MCF 10A (cell line): ENCODE measurements around the gene TBX1. TPM values are rescaled to one million over a fixed set of nuclear protein-coding genes. Genes with fewer than 3 reads are reported as not detected.

Source experiments
- BruUV-seq: library from RNA; stranded (reverse); fragments of 400-500 nt; replicated peaks from 2 replicates; lab custom pipeline; 2021; lab: Mats Ljungman, UMichigan
- CTCF ChIA-PET: fragments of 300-600 bp; sonication (Branson Sonifier 250); formaldehyde crosslinking; extraction: SDS; loops from one replicate; lab custom pipeline; 2021; ENCODE audit warnings: antibody characterized with exemption, inconsistent platforms; lab: Yijun Ruan, JAX
- POLR2A ChIA-PET: fragments of 300-600, 350-650 bp; sonication (Branson Sonifier 250); formaldehyde crosslinking; extraction: SDS; loops from one replicate; lab custom pipeline; 2020; ENCODE audit warnings: antibody characterized with exemption, inconsistent platforms; lab: Yijun Ruan, JAX
- DNase-seq: peaks from one replicate; pipeline ENCODE4 v3.0.0-alpha.2; 2018; ENCODE audit not compliant: unreplicated experiment
- H3K27ac Mint-ChIP-seq: one replicate; pipeline ENCODE4 v1.8.0; 2022; ENCODE audit warnings: mild to moderate bottlenecking, low read depth, mixed read lengths; ENCODE audit not compliant: unreplicated experiment
- H3K27me3 Mint-ChIP-seq: one replicate; pipeline ENCODE4 v1.8.0; 2022; ENCODE audit warnings: mixed read lengths; ENCODE audit not compliant: insufficient read depth, unreplicated experiment
- H3K36me3 Mint-ChIP-seq: one replicate; pipeline ENCODE4 v1.8.0; 2022; ENCODE audit warnings: mild to moderate bottlenecking, moderate library complexity, mixed read lengths; ENCODE audit not compliant: insufficient read depth, unreplicated experiment
- H3K4me1 Mint-ChIP-seq: one replicate; pipeline ENCODE4 v1.8.0; 2022; ENCODE audit warnings: mixed read lengths; ENCODE audit not compliant: insufficient read depth, unreplicated experiment
- H3K4me3 Mint-ChIP-seq: one replicate; pipeline ENCODE4 v1.8.0; 2022; ENCODE audit warnings: mild to moderate bottlenecking, moderate library complexity, mixed read lengths; ENCODE audit not compliant: unreplicated experiment
- H3K9me3 Mint-ChIP-seq: one replicate; pipeline ENCODE4 v1.8.0; 2022; ENCODE audit warnings: mixed read lengths; ENCODE audit not compliant: unreplicated experiment
- CTCF ChIP-seq: fragments of 200-600 bp; IDR thresholded peaks from one replicate; pipeline ENCODE4 v1.8.0; 2022; ENCODE audit warnings: antibody characterized with exemption, mild to moderate bottlenecking; ENCODE audit not compliant: unreplicated experiment
- intact Hi-C: fragments of 100-400 bp; cut with micrococcal nuclease; formaldehyde crosslinking; loops from 2 replicates; pipeline ENCODE4 v1.14.1; 2022
- total RNA-seq: library from RNA; stranded (reverse); gene quantifications from 2 replicates; pipeline ENCODE4 v1.2.3, GENCODE V29; 2022

The TBX1 gene
- total RNA-seq, 1 experiment from 2014 or later = not detected

GRCh38 chr22:19815823-19816290 is 55.3 kb downstream of the TBX1 start:
- Mint-ChIP-seq H3K27me3 (no peaks in the 10 kb centered on the region), H3K4me3 (no peak overlapping the region), H3K27ac (peak overlapping the region; percentile 9), H3K9me3 (no peaks in the 10 kb centered on the region), H3K36me3 (peaks cover 17% of the 10 kb centered on the region), H3K4me1 (peaks cover 5% of the 10 kb centered on the region)
- no peak for TF ChIP-seq CTCF
- ChIA-PET POLR2A (no interaction called here), CTCF (interaction anchor here (0.6 kb wide), 1 partner anchor 85 kb away, joined by 6 read pairs; no protein-coding TSS in a partner anchor)
- DNase-seq = no peak
- intact Hi-C loops = no loop called here
- BruUV-seq = no TSS peak

GRCh38 chr22:19816372-19817119 is 56.0 kb downstream of the TBX1 start:
- intact Hi-C loops = no loop called here
- ChIA-PET CTCF (interaction anchor here (0.6 kb wide), 1 partner anchor 131 kb away, joined by 3 read pairs; no protein-coding TSS in a partner anchor), POLR2A (no interaction called here)
- peak overlapping the region; percentile 9 for H3K27ac Mint-ChIP-seq
- no peak for TF ChIP-seq CTCF
- no TSS peak for BruUV-seq
- H3K27me3 Mint-ChIP-seq = no peaks in the 10 kb centered on the region
- peaks cover 5% of the 10 kb centered on the region for H3K4me1 Mint-ChIP-seq
- H3K36me3 Mint-ChIP-seq = peaks cover 13% of the 10 kb centered on the region
- H3K9me3 Mint-ChIP-seq = no peaks in the 10 kb centered on the region
- no peak overlapping the region for H3K4me3 Mint-ChIP-seq
- DNase-seq = no peak

Other genes starting within 250 kb of the TBX1 start
- gene CLDN5, start 236.4 kb upstream of the TBX1 start, total RNA-seq = not detected in 2 replicates
- gene SEPTIN5, start 46.3 kb upstream of the TBX1 start, total RNA-seq = 2.0 and 3.5 TPM in 2 replicates
- 0.37 and 0.83 TPM in 2 replicates for gene GP1BB, start 37.2 kb upstream of the TBX1 start, total RNA-seq
- gene GNB1L, start 94.1 kb downstream of the TBX1 start, total RNA-seq = 4.3 and 7.1 TPM in 2 replicates
- 16.8 and 20.6 TPM in 2 replicates for gene RTL10, start 94.1 kb downstream of the TBX1 start, total RNA-seq
- 196 and 208 TPM in 2 replicates for gene COMT, start 181.0 kb downstream of the TBX1 start, total RNA-seq
- 28.7 and 39.9 TPM in 2 replicates for gene TXNRD2, start 181.0 kb downstream of the TBX1 start, total RNA-seq